HL-60/S4 treated with retinoic acid at 250 ng/mL for 4 days and 3 days (cell line): ENCODE data around the gene MFF.
"Not testable (repeated sequence)": the region's sequence is repeated elsewhere in the genome, so short reads cannot be mapped to it uniquely, and the experiment has no call there.

ENCODE experiments used
- in situ Hi-C: fragments of 300-500 bp; cut with MboI; formaldehyde crosslinking; loops from 2 replicates; pipeline ENCODE4 v1.7.0; 2022; ENCODE audit warnings: low sequenced_read_pairs

The MFF gene

GRCh38 chr2:227376656-227377396 is 51.8 kb downstream of the MFF start:
- in situ Hi-C loops, result no loop called here

- in situ Hi-C loops, result no loop called here
These were observed 52.7 kb downstream of the MFF start for GRCh38 chr2:227377467-227378351.

- in situ Hi-C loops, result no loop called here
These were observed 53.3 kb downstream of the MFF start for GRCh38 chr2:227378371-227378782.

GRCh38 chr2:227379095-227379494 is 54.0 kb downstream of the MFF start, which contains the start of gene TM4SF20:
TSS of gene TM4SF20 (minus strand) at chr2:227379306. CDS start at chr2:227379268, 38 bp downstream.
- in situ Hi-C loops, result no loop called here

GRCh38 chr2:227382241-227382835 is 57.3 kb downstream of the MFF start:
- in situ Hi-C loops, result not testable (repeated sequence)

GRCh38 chr2:227383686-227384085 is 58.6 kb downstream of the MFF start:
- in situ Hi-C loops, result no loop called here

- in situ Hi-C loops, result no loop called here
These were observed 61.6 kb downstream of the MFF start for GRCh38 chr2:227386630-227387029.

- in situ Hi-C loops, result not testable (repeated sequence)
These were observed 62.5 kb downstream of the MFF start, which contains the start of gene SCYGR1 for GRCh38 chr2:227387583-227387982. TSS of gene SCYGR1 (minus strand) at chr2:227387949. CDS start at chr2:227387949, 0 bp downstream.

GRCh38 chr2:227388537-227389011 is 63.5 kb downstream of the MFF start:
- in situ Hi-C loops, result no loop called here

- in situ Hi-C loops, result no loop called here
These were observed 64.2 kb downstream of the MFF start for GRCh38 chr2:227389231-227389630.

GRCh38 chr2:227389661-227390060 is 64.6 kb downstream of the MFF start:
- in situ Hi-C loops, result no loop called here

- in situ Hi-C loops, result no loop called here
These were observed 65.6 kb downstream of the MFF start for GRCh38 chr2:227390468-227391256.

GRCh38 chr2:227394401-227394800 is 69.3 kb downstream of the MFF start:
- in situ Hi-C loops, result no loop called here

GRCh38 chr2:227395556-227395955 is 70.5 kb downstream of the MFF start:
- in situ Hi-C loops, result no loop called here

- in situ Hi-C loops, result no loop called here
These were observed 72.5 kb downstream of the MFF start for GRCh38 chr2:227397562-227397961.

GRCh38 chr2:227398684-227399670 is 73.9 kb downstream of the MFF start:
- in situ Hi-C loops, result no loop called here

GRCh38 chr2:227401550-227401949 is 76.5 kb downstream of the MFF start:
- in situ Hi-C loops, result no loop called here

GRCh38 chr2:227402321-227402720 is 77.3 kb downstream of the MFF start:
- in situ Hi-C loops, result no loop called here

GRCh38 chr2:227402959-227403358 is 77.9 kb downstream of the MFF start:
- in situ Hi-C loops, result no loop called here
